ENCODE measurements around the gene DRC3.

DRC3 gene

GRCh38 chr17:18038149-18038850 lies 65.6 kb downstream of the DRC3 start:
- TF ChIP-seq CTCF (IDR thresholded peaks at IDR 0.05), result no peak
- Histone ChIP-seq H3K79me2 (peaks cover 53% of the 10 kb centered on the region), H3K9ac (no peak overlapping the region), H2AFZ (peak overlapping the region; percentile 89), H3K36me3 (ENCODE audit: control insufficient read depth, insufficient read depth, low read length) (no peaks in the 10 kb centered on the region), H3K4me3 (ENCODE audit: low read depth, low read length) (peak overlapping the region; percentile 82), H3K4me2 (ENCODE audit: low read length) (peak overlapping the region; percentile 83), H3K9me3 (ENCODE audit: control insufficient read depth, low read length) (no peaks in the 10 kb centered on the region), H3K4me1 (peaks cover 24% of the 10 kb centered on the region), H3K27ac (peak overlapping the region; percentile 42), H3K27me3 (ENCODE audit: control insufficient read depth, insufficient read depth, low read length) (no peaks in the 10 kb centered on the region)

- peak within 1 kb of the TSS; percentile 42 for H3K27ac ChIP-seq
- no peaks in the 10 kb centered on the region for H3K9me3 ChIP-seq (ENCODE audit: control insufficient read depth, low read length)
- H3K4me3 ChIP-seq (ENCODE audit: low read depth, low read length), result peak within 1 kb of the TSS; percentile 82
- H3K9ac ChIP-seq, result peak within 1 kb of the TSS; percentile 17
- H3K79me2 ChIP-seq, result peaks cover 52% of the 10 kb centered on the region
- H3K4me1 ChIP-seq, result peaks cover 26% of the 10 kb centered on the region
- H3K27me3 ChIP-seq (ENCODE audit: control insufficient read depth, insufficient read depth, low read length), result no peaks in the 10 kb centered on the region
- H3K36me3 ChIP-seq (ENCODE audit: control insufficient read depth, insufficient read depth, low read length), result no peaks in the 10 kb centered on the region
- H3K4me2 ChIP-seq (ENCODE audit: low read length), result peak within 1 kb of the TSS; percentile 90
- TF ChIP-seq CTCF (IDR thresholded peaks at IDR 0.05), result peak; percentile 12
- peak within 1 kb of the TSS; percentile 89 for H2AFZ ChIP-seq
Measured at GRCh38 chr17:18038861-18039534, 66.3 kb downstream of the DRC3 start, which contains the start of the genes ATPAF2 and GID4. Gene ATPAF2 (minus strand): TSS chr17:18039168. CDS start chr17:18039013, 155 bp downstream. Gene GID4 (plus strand): TSS chr17:18039408. CDS start chr17:18039465, 57 bp downstream.

GRCh38 chr17:18039535-18040260 lies 67.0 kb downstream of the DRC3 start:
- H3K36me3 ChIP-seq (ENCODE audit: control insufficient read depth, insufficient read depth, low read length), result no peaks in the 10 kb centered on the region
- peaks cover 48% of the 10 kb centered on the region for H3K79me2 ChIP-seq
- peak overlapping the region; percentile 42 for H3K27ac ChIP-seq
- H3K4me1 ChIP-seq, result peaks cover 26% of the 10 kb centered on the region
- peak overlapping the region; percentile 82 for H3K4me3 ChIP-seq (ENCODE audit: low read depth, low read length)
- H3K9ac ChIP-seq, result peak overlapping the region; percentile 17
- H3K9me3 ChIP-seq (ENCODE audit: control insufficient read depth, low read length), result no peaks in the 10 kb centered on the region
- no peak for TF ChIP-seq CTCF (IDR thresholded peaks at IDR 0.05)
- peak overlapping the region; percentile 90 for H3K4me2 ChIP-seq (ENCODE audit: low read length)
- no peaks in the 10 kb centered on the region for H3K27me3 ChIP-seq (ENCODE audit: control insufficient read depth, insufficient read depth, low read length)
- H2AFZ ChIP-seq, result peak overlapping the region; percentile 85

- Histone ChIP-seq H3K4me1 (peaks cover 26% of the 10 kb centered on the region), H3K79me2 (peaks cover 48% of the 10 kb centered on the region), H3K4me2 (ENCODE audit: low read length) (peak overlapping the region; percentile 90), H3K4me3 (ENCODE audit: low read depth, low read length) (peak overlapping the region; percentile 82), H2AFZ (peak overlapping the region; percentile 85), H3K27me3 (ENCODE audit: control insufficient read depth, insufficient read depth, low read length) (no peaks in the 10 kb centered on the region), H3K36me3 (ENCODE audit: control insufficient read depth, insufficient read depth, low read length) (no peaks in the 10 kb centered on the region), H3K27ac (no peak overlapping the region), H3K9me3 (ENCODE audit: control insufficient read depth, low read length) (no peaks in the 10 kb centered on the region), H3K9ac (peak overlapping the region; percentile 17)
- TF ChIP-seq CTCF (IDR thresholded peaks at IDR 0.05), result no peak
Measured at GRCh38 chr17:18040261-18040858, 67.7 kb downstream of the DRC3 start.

Data from parathyroid adenoma (tissue), 2 donors.